Activated T-helper 1 cell treated with anti-CD3 and anti-CD28 coated beads, Interleukin-12 subunit alpha, Interleukin-12 subunit beta, Interleukin-2, Interleukin-4 antibody, amounts not matched to agents 30 ng/mL and 10 ng/mL and 1 ng/mL, durations not matched to agents 14 hours and 24 hours and 36 hours (primary cell): ENCODE results near the gene CORO7. TPM values are rescaled to one million over a fixed set of nuclear protein-coding genes. Genes with fewer than 3 reads are reported as not detected.
"Not testable (repeated sequence)": the region's sequence is repeated elsewhere in the genome, so short reads cannot be mapped to it uniquely, and the experiment has no call there.

Source experiments
- DNase-seq: peaks from one replicate; pipeline ENCODE4 v3.0.0; 2021; ENCODE audit warnings: low spot score
- H3K27ac Mint-ChIP-seq: one replicate; pipeline ENCODE4 v1.8.0; 2021; ENCODE audit warnings: mild to moderate bottlenecking, mixed read lengths
- H3K27me3 Mint-ChIP-seq: one replicate; pipeline ENCODE4 v1.8.0; 2022; ENCODE audit warnings: mild to moderate bottlenecking, moderate library complexity, mixed read lengths; ENCODE audit not compliant: insufficient read depth
- H3K36me3 Mint-ChIP-seq: one replicate; pipeline ENCODE4 v1.8.0; 2021; ENCODE audit warnings: low read depth, mixed read lengths
- H3K4me1 Mint-ChIP-seq: one replicate; pipeline ENCODE4 v1.8.0; 2021; ENCODE audit warnings: low read depth, mixed read lengths
- H3K4me3 Mint-ChIP-seq: one replicate; pipeline ENCODE4 v1.8.0; 2021; ENCODE audit warnings: mild to moderate bottlenecking, moderate library complexity, mixed read lengths
- H3K9me3 Mint-ChIP-seq: one replicate; pipeline ENCODE4 v1.8.0; 2021; ENCODE audit warnings: mixed read lengths
- intact Hi-C: fragments of 100-400 bp; cut with micrococcal nuclease; formaldehyde crosslinking; loops from one replicate; pipeline ENCODE4 v1.15.1; 2024
- total RNA-seq: library from RNA; stranded (reverse); gene quantifications from 2 replicates; pipeline ENCODE4 v1.2.3, GENCODE V29; 2022

Gene CORO7
- total RNA-seq, 1 donor from 2014 or later = 87.9 TPM

DNA sequence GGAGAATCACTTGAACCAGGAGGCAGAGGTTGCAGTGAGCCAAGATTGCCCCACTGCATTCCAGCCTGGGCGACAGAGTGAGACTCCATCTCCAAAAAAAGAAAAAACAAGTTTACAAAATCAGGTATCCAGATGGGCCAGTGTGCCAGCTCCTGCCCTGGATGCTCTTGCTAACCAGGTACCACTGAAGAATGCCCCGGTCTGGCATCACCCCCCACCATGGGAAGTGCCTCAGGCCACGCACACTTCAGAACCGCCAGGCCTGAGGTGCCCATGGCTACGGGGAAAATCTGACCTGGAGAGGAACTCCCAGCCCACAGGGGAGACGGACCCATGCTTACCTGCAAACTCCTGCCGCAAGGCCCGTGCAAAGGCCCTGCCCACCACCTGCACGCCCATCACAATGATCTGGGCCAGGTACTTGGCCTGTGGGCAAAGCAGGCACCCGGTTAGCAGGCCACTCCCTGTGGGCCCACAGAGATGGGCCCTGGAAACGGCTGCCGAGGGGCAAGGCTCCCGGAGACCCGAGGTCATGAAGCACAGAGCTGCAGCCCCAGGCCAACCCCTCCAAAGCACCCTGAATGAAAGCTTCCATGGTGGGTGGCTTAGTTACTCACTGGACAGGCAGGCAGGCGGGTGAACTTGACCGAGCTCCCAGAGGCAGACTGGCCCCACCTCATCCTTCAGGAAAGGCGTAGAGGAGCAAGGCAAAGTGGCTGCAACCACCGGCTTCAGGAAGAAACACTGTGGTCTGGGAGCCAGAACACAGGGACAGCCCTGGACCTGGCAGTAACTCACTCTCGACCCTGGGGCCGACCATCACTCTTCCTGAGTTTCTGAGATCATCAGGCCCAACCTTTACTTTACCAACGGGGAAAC is 73.3 kb downstream of the CORO7 start:
- peaks cover 1% of the 10 kb centered on the region for H3K4me1 Mint-ChIP-seq
- no peaks in the 10 kb centered on the region for H3K27me3 Mint-ChIP-seq
- H3K27ac Mint-ChIP-seq = no peak overlapping the region
- DNase-seq = no peak
- intact Hi-C loops = no loop called here
- peaks cover 3% of the 10 kb centered on the region for H3K36me3 Mint-ChIP-seq
- H3K4me3 Mint-ChIP-seq = no peak overlapping the region
- no peaks in the 10 kb centered on the region for H3K9me3 Mint-ChIP-seq

DNA sequence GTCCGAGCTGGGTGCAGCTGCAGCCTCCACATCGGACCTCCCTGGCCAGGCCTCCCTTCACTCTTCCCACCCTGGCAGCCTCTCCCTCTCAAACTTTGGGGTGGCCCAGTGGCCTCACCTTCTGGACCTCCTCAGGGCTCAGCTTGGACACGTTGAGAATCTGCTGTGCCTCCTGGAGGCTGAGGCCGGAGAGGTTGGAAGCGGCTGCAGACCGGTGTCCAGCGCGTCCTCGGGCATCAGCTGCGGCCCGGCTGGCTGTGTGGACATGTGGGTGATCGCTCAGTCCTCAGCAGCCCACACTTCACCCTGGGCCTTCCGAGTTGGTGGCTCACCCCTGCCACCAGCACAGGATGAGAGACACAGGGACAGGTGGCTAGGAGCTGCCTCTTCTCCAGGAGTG is 75.1 kb downstream of the CORO7 start:
- no peak for DNase-seq
- no peak overlapping the region for H3K4me3 Mint-ChIP-seq
- H3K4me1 Mint-ChIP-seq = no peaks in the 10 kb centered on the region
- no peaks in the 10 kb centered on the region for H3K27me3 Mint-ChIP-seq
- peaks cover 3% of the 10 kb centered on the region for H3K36me3 Mint-ChIP-seq
- intact Hi-C loops = no loop called here
- H3K27ac Mint-ChIP-seq = no peak overlapping the region
- H3K9me3 Mint-ChIP-seq = no peaks in the 10 kb centered on the region

DNA sequence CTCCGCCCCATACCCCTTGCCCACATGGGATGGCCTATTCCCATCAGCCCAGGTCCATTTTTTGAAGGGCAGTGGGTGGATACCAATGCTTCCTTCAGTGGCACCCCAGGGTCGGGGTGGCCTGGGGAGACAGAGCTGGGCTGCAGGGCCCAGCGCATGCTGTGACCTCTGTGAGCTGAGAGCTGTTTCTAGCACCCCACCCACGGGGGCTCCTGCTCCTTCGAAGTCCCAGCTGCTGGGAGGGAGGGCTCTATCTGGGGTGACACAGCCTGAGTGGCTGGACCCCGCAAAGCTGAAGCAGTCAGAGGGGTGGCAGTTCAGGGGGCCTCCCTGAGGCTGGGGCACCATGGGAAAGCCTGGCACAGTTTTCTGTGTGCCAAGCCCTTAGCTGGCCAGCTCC is 76.0 kb downstream of the CORO7 start:
- DNase-seq = no peak
- Mint-ChIP-seq H3K27me3 (no peaks in the 10 kb centered on the region), H3K27ac (no peak overlapping the region), H3K4me1 (no peaks in the 10 kb centered on the region), H3K36me3 (peaks cover 3% of the 10 kb centered on the region), H3K9me3 (no peaks in the 10 kb centered on the region), H3K4me3 (no peak overlapping the region)
- intact Hi-C loops = no loop called here

DNA sequence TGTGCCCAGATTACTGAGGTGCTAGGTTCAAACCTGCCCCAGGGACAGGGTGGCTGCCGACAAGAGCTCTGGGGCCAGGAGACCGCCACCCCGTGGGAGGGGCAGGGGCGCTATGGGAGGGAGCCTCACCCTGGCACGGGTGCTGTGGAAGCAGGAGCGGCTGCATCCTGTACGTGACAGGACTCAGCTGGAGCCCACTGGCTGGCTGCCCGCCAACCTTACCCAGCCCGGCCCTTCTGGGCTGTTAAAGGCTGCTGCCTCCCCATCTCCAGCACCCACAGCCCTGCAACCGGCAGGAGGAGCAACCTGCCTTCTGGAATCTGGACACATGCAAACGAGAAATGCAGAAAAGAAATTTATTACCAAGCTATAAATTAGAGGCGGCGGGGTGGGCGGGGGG is 76.5 kb downstream of the CORO7 start:
- H3K4me1 Mint-ChIP-seq = no peaks in the 10 kb centered on the region
- no peaks in the 10 kb centered on the region for H3K9me3 Mint-ChIP-seq
- no peaks in the 10 kb centered on the region for H3K27me3 Mint-ChIP-seq
- H3K4me3 Mint-ChIP-seq = no peak overlapping the region
- intact Hi-C loops = no loop called here
- H3K27ac Mint-ChIP-seq = no peak overlapping the region
- H3K36me3 Mint-ChIP-seq = peaks cover 3% of the 10 kb centered on the region
- no peak for DNase-seq

DNA sequence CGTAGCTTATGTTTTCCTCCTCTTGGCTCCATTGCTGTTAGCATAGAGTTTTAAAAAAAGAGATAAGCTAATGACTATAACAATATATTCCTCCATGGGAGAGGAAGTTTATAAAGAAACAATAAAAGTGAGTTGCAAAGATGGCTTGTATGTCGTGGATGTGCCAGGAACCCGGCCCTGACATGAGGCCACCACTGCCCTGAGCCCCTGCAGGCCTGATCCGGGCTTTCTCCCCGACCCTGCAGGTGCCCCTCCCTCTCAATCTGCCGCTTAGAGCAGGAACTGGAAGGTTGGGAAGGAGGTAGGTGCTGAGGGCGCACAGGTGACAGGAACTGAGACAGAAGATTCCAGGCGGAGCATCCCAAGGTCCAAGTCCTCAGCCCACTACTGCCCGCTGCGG is 76.9 kb downstream of the CORO7 start:
- intact Hi-C loops = no loop called here
- Mint-ChIP-seq H3K4me1 (no peaks in the 10 kb centered on the region), H3K9me3 (no peaks in the 10 kb centered on the region), H3K27me3 (no peaks in the 10 kb centered on the region), H3K36me3 (peaks cover 3% of the 10 kb centered on the region), H3K27ac (no peak overlapping the region), H3K4me3 (no peak overlapping the region)
- DNase-seq = no peak

DNA sequence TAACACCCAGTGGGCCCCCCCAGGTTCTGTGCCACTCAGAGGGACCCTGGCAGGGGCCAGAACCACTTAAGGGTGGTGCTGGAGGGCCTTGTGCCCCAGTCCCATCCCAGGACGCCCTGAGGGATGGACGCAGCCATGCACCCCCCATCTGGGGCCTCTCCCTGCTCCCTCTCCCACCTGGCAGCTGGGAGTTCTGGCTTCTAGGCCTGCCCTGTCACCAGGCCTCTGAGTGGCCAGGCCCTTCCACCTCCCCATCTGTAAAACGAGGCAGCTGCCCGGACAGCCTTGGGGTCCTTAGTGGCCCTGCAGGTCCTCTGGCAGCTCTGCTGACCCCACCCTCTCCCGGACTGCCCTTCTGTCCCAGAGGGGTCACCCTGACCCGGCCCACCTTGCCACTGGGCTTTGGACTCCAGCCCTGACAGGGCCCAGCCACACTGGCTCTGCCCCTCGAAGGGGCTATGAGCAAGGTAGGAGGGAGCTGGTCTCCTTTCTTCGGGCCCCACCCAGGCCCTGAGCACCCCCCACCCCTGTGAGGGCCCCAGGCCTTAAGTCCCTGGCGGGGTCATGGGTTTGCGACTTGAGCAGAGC is 77.6 kb downstream of the CORO7 start:
- H3K4me1 Mint-ChIP-seq = no peaks in the 10 kb centered on the region
- no peak for DNase-seq
- no peaks in the 10 kb centered on the region for H3K27me3 Mint-ChIP-seq
- H3K36me3 Mint-ChIP-seq = peaks cover 3% of the 10 kb centered on the region
- H3K4me3 Mint-ChIP-seq = no peak overlapping the region
- no peak overlapping the region for H3K27ac Mint-ChIP-seq
- no peaks in the 10 kb centered on the region for H3K9me3 Mint-ChIP-seq
- intact Hi-C loops = no loop called here

DNA sequence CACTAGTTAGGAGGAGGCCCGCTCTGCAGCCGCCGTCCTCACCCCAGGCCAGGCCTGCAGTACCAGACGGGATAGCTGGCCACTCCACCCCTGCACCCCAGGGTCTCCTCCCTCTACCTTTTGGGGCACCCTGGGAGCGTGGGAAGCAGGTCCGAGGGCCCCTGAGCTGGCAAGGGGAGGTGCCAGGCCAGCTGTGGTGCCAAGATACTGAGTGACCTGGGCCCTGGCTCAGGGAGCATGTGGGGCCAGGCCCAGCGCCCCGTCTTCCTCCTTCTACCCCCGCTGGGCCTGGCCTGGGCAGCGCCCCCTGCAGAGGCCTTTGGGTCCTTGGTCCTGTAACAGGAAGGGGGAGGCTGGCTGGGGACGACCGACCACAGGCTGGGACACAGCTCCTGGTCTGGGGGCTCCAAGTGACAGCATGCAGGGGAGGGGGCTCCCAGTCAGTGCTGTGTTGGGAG is 78.2 kb downstream of the CORO7 start:
- Mint-ChIP-seq H3K4me1 (no peaks in the 10 kb centered on the region), H3K27me3 (no peaks in the 10 kb centered on the region), H3K27ac (no peak overlapping the region), H3K9me3 (no peaks in the 10 kb centered on the region), H3K36me3 (peaks cover 3% of the 10 kb centered on the region), H3K4me3 (no peak overlapping the region)
- intact Hi-C loops = no loop called here
- DNase-seq = no peak

DNA sequence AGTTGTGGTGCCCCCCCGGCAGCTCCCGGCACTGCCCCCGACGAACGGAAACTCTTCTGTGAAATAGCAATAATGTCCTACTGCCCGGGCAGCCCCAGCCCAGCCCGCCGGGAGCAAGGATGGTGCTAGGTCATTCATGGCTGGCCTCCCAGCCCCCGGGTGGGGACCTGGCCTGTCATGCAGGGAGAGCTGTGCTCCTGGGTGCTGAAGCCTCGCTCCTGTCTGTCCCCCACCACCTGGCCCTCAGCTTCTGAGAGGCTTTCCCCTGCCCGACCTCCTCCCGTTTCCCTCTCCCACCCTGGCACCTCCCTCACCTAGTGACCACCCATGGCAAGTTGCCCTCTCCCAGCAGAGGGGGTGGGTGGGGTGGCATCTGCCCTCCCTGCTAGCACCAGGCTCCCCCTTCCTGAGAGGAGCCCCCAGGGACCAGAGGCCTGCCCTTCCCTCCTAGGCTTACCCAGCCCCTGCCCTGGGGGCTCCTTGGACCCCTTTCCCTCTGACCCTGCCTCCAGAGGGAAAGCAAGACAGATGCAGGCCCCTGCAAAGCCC is 78.8 kb downstream of the CORO7 start:
- no peak for DNase-seq
- Mint-ChIP-seq H3K36me3 (peaks cover 3% of the 10 kb centered on the region), H3K4me3 (no peak overlapping the region), H3K4me1 (no peaks in the 10 kb centered on the region), H3K9me3 (no peaks in the 10 kb centered on the region), H3K27ac (no peak overlapping the region), H3K27me3 (no peaks in the 10 kb centered on the region)
- intact Hi-C loops = no loop called here

DNA sequence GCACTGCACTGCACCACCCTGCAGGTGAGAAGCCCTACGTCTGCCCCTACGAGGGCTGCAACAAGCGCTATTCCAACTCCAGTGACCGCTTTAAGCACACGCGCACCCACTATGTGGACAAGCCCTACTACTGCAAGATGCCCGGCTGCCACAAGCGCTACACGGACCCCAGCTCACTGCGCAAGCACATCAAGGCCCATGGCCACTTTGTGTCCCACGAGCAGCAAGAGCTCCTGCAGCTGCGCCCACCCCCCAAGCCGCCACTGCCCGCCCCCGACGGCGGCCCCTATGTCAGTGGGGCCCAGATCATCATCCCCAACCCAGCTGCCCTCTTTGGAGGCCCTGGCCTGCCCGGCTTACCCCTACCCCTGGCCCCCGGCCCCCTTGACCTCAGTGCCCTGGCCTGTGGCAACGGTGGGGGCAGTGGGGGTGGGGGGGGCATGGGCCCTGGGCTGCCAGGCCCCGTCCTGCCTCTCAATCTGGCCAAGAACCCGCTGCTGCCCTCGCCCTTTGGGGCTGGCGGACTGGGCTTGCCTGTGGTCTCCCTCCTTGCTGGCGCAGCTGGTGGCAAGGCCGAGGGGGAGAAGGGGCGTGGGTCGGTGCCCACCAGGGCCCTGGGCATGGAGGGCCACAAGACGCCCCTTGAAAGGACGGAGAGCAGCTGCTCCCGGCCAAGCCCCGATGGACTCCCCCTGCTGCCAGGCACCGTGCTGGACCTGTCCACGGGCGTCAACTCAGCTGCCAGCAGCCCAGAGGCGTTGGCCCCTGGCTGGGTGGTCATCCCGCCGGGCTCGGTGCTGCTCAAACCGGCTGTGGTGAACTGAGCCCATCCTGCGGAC is 79.5 kb downstream of the CORO7 start:
- H3K36me3 Mint-ChIP-seq = peaks cover 3% of the 10 kb centered on the region
- no peaks in the 10 kb centered on the region for H3K9me3 Mint-ChIP-seq
- no peaks in the 10 kb centered on the region for H3K4me1 Mint-ChIP-seq
- no peak for DNase-seq
- H3K4me3 Mint-ChIP-seq = no peak overlapping the region
- H3K27ac Mint-ChIP-seq = no peak overlapping the region
- H3K27me3 Mint-ChIP-seq = no peaks in the 10 kb centered on the region
- intact Hi-C loops = no loop called here

DNA sequence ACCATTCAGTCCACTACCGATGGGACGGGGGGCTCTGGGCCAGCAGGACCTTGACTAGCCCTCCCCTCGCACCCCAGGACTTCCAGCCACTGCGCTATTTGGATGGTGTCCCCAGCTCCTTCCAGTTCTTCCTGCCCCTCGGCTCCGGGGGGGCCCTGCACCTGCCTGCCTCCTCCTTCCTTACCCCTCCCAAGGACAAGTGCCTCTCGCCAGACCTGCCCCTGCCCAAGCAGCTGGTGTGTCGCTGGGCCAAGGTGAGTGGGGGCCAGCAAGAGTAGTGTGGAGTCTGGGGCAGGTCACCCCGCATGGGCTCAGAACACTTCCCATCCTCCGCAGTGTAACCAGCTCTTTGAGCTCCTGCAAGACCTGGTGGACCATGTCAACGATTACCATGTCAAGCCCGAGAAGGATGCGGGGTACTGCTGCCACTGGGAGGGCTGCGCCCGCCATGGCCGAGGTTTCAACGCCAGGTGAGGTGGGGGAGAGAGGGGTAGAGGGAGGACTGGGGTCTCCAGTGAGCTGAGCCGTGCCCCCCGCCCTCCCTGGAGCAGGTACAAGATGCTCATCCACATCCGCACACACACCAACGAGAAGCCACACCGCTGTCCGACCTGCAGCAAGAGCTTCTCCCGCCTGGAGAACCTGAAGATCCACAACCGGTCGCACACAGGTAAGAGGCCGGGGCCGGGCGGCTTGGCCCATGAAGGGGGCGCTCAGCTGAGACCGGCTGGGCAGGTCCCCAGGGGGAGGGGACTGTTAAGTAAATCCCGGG is 81.5 kb downstream of the CORO7 start:
- intact Hi-C loops = no loop called here
- Mint-ChIP-seq H3K27ac (no peak overlapping the region), H3K36me3 (peaks cover 3% of the 10 kb centered on the region), H3K4me1 (no peaks in the 10 kb centered on the region), H3K4me3 (no peak overlapping the region), H3K9me3 (no peaks in the 10 kb centered on the region), H3K27me3 (no peaks in the 10 kb centered on the region)
- no peak for DNase-seq

DNA sequence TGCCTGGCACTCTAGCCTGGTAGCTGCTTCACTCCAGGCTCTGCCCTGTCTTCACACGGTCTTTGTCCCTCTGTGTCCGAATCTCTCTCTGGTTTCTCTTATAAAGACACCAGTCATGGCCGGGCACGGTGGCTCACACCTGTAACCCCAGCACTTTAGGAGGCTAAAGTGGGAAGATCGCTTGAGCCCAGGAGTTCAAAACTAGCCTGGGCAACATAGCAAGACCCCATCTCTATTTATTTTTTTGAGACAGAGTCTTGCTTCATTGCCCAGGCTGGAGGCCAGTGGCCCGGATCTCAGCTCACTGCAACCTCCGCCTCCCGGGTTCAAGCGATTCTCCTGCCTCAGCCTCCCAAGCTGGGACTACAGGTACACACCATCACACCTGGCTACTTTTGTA is 82.7 kb downstream of the CORO7 start:
- H3K4me3 Mint-ChIP-seq, DNase-seq, H3K36me3 Mint-ChIP-seq, H3K4me1 Mint-ChIP-seq, H3K27ac Mint-ChIP-seq, H3K9me3 Mint-ChIP-seq, H3K27me3 Mint-ChIP-seq, intact Hi-C loops: not testable (repeated sequence)

DNA sequence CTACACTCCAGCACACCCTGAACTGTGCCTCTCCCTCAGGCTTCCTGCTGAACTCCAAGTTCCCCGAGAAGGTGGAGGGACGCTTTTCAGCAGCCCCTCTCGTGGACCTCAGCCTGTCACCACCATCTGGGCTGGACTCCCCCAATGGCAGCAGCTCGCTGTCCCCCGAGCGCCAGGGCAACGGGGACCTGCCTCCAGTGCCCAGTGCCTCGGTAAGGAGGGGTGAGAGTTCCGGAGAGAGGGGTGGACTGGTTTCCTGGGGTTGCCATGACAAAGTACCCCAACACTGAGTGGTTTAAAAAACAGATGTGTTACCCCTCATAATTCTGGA is 83.1 kb downstream of the CORO7 start:
- Mint-ChIP-seq H3K36me3 (no peaks in the 10 kb centered on the region), H3K4me1 (no peaks in the 10 kb centered on the region), H3K4me3 (no peak overlapping the region), H3K27me3 (peaks cover 5% of the 10 kb centered on the region), H3K9me3 (no peaks in the 10 kb centered on the region), H3K27ac (no peak overlapping the region)
- DNase-seq = no peak
- intact Hi-C loops = no loop called here
